ENCODE results near the gene SYT13.

Gene SYT13

GRCh38 chr11:45233121-45233803 lies 52.9 kb downstream of the SYT13 start:
- ATAC-seq (ENCODE audit: low read depth) (peak; percentile 77; the same call in 2 of the 3 replicates), DNase-seq (ENCODE audit: low spot score) (no peak)
- no peak overlapping the region for H3K4me3 ChIP-seq (ENCODE audit: severe bottlenecking)
- no peaks in the 10 kb centered on the region for H3K4me1 ChIP-seq (ENCODE audit: insufficient read depth, poor library complexity, severe bottlenecking)
- H3K27ac ChIP-seq (ENCODE audit: poor library complexity, severe bottlenecking), result no peak overlapping the region
- no peaks in the 10 kb centered on the region for H3K36me3 ChIP-seq (ENCODE audit: low read depth)
- TF ChIP-seq CTCF (IDR thresholded peaks at IDR 0.05; ENCODE audit: poor library complexity, severe bottlenecking), result peak; percentile 68
- H3K27me3 ChIP-seq (ENCODE audit: insufficient read depth, poor library complexity, severe bottlenecking), result no peaks in the 10 kb centered on the region
- H3K9me3 ChIP-seq (ENCODE audit: severe bottlenecking), result no peaks in the 10 kb centered on the region

GRCh38 chr11:45232341-45233080 lies 53.6 kb downstream of the SYT13 start:
- H3K4me1 ChIP-seq (ENCODE audit: insufficient read depth, poor library complexity, severe bottlenecking), result no peaks in the 10 kb centered on the region
- H3K4me3 ChIP-seq (ENCODE audit: severe bottlenecking), result no peak overlapping the region
- ATAC-seq (ENCODE audit: low read depth), result no peak
- H3K27ac ChIP-seq (ENCODE audit: poor library complexity, severe bottlenecking), result no peak overlapping the region
- no peak for TF ChIP-seq CTCF (IDR thresholded peaks at IDR 0.05; ENCODE audit: poor library complexity, severe bottlenecking)
- DNase-seq (ENCODE audit: low spot score), result no peak
- no peaks in the 10 kb centered on the region for H3K27me3 ChIP-seq (ENCODE audit: insufficient read depth, poor library complexity, severe bottlenecking)
- H3K9me3 ChIP-seq (ENCODE audit: severe bottlenecking), result no peaks in the 10 kb centered on the region
- no peaks in the 10 kb centered on the region for H3K36me3 ChIP-seq (ENCODE audit: low read depth)

DNA sequence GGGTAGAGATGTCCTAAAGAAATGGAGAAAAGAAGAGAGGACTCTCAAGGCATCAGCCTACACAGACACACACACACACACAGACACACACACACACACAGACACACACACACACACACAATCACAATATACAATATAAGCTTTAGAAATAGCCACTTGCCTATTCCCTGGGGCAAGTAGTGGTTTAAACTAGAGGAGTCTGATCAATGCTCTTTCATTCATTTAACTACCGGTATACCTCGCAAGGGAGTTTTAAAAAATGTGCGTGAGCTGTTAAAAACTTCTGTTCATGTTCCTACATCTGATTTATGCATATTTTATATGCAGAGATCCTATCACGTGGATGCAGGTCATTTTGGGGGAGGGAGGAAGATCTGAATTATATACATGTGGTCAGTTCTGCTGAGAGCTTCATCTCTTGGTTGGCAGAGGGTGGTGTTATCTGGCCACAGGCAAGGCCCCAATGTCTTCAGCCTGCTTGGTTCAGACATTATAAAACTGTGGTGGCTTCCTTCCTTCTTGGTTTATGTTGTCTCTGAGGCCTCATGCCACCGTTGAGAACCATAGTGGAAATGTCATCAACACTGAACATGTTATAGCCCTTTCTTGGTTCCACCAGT lies 56.6 kb downstream of the SYT13 start:
- no peak for TF ChIP-seq CTCF (IDR thresholded peaks at IDR 0.05; ENCODE audit: poor library complexity, severe bottlenecking)
- DNase-seq (ENCODE audit: low spot score), result no peak

DNA sequence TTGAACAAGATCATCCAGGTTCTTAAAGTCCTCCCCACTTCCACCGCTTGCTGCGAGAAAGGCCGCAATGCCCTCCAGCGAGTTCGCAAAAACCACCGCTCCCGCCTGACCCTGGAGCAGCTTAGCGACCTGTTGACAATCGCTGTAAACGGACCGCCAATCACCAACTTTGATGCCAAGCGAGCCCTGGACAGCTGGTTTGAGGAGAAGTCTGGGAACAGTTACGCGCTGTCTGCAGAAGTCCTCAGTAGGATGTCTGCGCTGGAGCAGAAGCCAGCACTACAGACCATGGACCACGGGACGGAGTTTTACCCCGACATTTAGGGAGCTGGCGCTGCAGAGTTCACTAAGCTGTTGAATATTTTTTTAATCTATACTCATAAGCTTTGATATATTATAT lies 58.3 kb downstream of the SYT13 start:
- no peaks in the 10 kb centered on the region for H3K27me3 ChIP-seq (ENCODE audit: insufficient read depth, poor library complexity, severe bottlenecking)
- ATAC-seq (ENCODE audit: low read depth) (no peak), DNase-seq (ENCODE audit: low spot score) (no peak)
- TF ChIP-seq CTCF (IDR thresholded peaks at IDR 0.05; ENCODE audit: poor library complexity, severe bottlenecking), result no peak
- H3K4me1 ChIP-seq (ENCODE audit: insufficient read depth, poor library complexity, severe bottlenecking), result no peaks in the 10 kb centered on the region
- no peaks in the 10 kb centered on the region for H3K36me3 ChIP-seq (ENCODE audit: low read depth)
- H3K27ac ChIP-seq (ENCODE audit: poor library complexity, severe bottlenecking), result no peak overlapping the region
- no peaks in the 10 kb centered on the region for H3K9me3 ChIP-seq (ENCODE audit: severe bottlenecking)
- H3K4me3 ChIP-seq (ENCODE audit: severe bottlenecking), result no peak overlapping the region

More for the DNA sequence above, 56.6 kb downstream of the SYT13 start:
- H3K9me3 ChIP-seq (ENCODE audit: severe bottlenecking), result no peaks in the 10 kb centered on the region
- no peak overlapping the region for H3K27ac ChIP-seq (ENCODE audit: poor library complexity, severe bottlenecking)
- no peaks in the 10 kb centered on the region for H3K36me3 ChIP-seq (ENCODE audit: low read depth)
- H3K27me3 ChIP-seq (ENCODE audit: insufficient read depth, poor library complexity, severe bottlenecking), result no peaks in the 10 kb centered on the region
- ATAC-seq (ENCODE audit: low read depth), result no peak
- H3K4me3 ChIP-seq (ENCODE audit: severe bottlenecking), result no peak overlapping the region
- no peaks in the 10 kb centered on the region for H3K4me1 ChIP-seq (ENCODE audit: insufficient read depth, poor library complexity, severe bottlenecking)

All from RWPE2 (cell line).